ENCODE results near the gene PXDN.
A peak's percentile ranks its signal among the peaks of the same experiment; 100 is the strongest.

Gene PXDN

DNA sequence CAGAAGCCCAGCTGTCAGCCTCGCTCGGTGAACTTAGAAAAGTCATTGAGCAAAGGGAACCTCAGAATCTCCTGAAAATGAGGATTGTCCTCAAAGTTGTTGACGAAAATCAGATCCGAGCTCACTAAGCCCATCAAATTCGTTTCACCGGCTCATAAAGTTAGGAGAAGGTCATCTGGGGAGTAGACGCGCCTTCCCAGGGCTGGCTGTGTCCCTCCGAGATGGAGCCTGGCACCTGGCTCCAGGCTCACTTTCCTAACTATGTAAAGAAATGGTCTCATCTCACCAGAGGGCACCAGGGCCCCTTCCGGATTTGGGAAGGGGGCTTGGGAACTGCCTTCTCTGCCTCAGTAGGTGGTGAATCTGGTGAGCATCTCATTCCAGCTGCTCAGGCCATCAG lies 145.5 kb downstream of the PXDN start:
- TF ChIP-seq, protein P1, sequence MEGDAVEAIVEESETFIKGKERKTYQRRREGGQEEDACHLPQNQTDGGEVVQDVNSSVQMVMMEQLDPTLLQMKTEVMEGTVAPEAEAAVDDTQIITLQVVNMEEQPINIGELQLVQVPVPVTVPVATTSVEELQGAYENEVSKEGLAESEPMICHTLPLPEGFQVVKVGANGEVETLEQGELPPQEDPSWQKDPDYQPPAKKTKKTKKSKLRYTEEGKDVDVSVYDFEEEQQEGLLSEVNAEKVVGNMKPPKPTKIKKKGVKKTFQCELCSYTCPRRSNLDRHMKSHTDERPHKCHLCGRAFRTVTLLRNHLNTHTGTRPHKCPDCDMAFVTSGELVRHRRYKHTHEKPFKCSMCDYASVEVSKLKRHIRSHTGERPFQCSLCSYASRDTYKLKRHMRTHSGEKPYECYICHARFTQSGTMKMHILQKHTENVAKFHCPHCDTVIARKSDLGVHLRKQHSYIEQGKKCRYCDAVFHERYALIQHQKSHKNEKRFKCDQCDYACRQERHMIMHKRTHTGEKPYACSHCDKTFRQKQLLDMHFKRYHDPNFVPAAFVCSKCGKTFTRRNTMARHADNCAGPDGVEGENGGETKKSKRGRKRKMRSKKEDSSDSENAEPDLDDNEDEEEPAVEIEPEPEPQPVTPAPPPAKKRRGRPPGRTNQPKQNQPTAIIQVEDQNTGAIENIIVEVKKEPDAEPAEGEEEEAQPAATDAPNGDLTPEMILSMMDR (conservative IDR thresholded peaks at IDR 0.05; ENCODE audit: low read length), result no peak
- no peak for DNase-seq (ENCODE audit: low read depth)
- H3K4me3 ChIP-seq (ENCODE audit: low read length), result no peak overlapping the region

DNA sequence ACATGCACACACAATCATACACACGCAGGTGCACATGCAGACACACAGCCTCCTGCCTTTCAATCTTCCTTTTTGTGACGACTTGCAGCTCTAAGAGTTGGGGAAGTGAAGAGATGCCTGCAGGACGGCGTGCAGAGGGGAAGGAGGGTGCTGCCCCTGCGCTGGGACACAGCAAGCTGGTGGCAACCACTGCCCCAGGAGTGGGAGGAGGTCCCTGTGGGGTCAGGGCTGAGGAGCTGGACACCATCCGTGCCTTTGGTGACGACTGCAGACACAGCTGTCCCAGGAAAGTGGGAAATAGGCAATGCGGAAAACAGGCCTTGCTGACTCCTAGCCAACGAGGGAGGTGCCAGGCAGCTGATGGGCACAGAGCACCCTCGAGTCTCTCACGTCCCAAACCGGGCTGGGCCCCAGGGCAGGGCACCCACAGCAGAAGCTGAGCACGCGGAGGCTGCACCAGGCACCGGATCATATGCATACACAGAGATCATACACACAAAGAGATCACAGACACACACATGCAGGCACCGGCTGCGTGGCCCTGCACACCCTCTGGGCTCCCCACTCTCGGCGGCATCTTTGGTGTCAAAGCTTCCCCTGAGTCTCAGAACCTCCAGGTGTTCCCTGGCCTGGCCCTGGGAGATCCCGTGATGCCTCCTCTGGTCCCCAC lies 146.1 kb downstream of the PXDN start:
- H3K4me3 ChIP-seq (ENCODE audit: low read length), result no peak overlapping the region
- no peak for DNase-seq (ENCODE audit: low read depth)
- TF ChIP-seq, protein P1 (conservative IDR thresholded peaks at IDR 0.05; ENCODE audit: low read length), result no peak

DNA sequence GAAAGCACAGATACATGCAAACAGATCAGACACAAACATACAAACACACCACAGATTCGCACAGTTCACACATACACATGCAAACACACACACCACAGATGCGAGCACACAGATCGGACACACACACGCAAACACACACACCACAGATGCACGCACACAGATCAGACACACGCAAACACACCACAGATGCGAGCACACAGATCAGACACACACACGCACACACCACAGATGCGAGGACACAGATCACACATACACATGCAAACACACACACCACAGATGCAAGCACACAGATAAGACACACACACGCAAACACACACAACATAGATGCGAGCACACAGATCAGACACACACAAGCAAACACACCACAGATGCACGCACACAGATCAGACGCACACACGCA lies 149.0 kb downstream of the PXDN start:
- DNase-seq (ENCODE audit: low read depth), result no peak
- H3K4me3 ChIP-seq (ENCODE audit: low read length), result no peak overlapping the region
- TF ChIP-seq, protein P1 (conservative IDR thresholded peaks at IDR 0.05; ENCODE audit: low read length), result no peak

DNA sequence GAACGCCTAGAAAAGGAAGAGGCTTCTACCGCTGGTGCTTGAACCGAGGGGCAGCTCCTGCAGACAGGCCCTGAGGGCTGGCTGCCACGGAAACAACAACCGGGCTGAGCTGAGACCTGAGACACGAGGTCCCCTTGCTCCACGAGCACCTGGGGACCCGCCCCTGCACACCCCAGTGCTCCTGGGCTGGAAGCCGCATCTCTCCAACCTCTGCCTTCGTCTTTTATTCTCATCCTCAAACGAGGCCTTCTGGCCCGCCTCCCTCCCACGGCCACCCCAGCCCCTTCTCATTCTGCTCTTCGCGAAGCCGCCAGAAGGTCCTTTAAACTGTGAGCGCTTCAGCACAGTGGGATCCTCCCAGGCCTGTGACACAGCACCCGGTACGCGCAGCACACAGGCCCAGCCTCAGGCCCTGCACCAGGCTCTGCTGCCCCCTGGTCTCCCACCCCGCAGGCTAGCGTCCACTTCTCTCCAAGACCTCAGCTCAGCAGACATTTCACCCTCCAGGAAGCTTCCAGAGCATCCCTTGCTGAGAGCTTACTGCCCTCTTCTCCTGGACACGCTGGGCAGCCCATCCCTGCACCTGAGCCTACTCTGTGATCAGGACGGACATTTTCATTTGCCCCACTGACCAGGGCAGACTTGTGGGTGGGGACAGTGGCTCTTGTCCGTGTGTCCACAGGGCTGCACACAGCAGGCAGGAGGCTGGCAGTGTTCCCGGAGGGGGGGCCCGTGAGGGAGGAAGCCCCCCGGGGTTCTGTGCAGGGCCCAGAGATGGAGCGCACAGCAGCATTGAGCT lies 149.7 kb downstream of the PXDN start:
- no peak overlapping the region for H3K4me3 ChIP-seq (ENCODE audit: low read length)
- TF ChIP-seq, protein P1 (conservative IDR thresholded peaks at IDR 0.05; ENCODE audit: low read length), result no peak
- DNase-seq (ENCODE audit: low read depth), result no peak

DNA sequence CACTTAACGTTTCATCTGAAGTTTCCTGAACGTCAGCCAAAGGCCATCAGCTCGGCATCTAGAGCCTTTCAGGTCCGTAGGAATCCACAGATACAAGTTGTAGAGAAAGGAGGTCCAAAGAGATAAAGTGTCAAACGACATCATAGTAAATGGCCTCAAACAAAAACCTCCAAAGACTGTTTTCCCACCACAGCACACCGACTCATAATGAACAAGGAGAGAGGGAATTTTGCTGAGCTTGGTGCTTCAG lies 150.3 kb downstream of the PXDN start:
- TF ChIP-seq, protein P1 (conservative IDR thresholded peaks at IDR 0.05; ENCODE audit: low read length), result no peak
- H3K4me3 ChIP-seq (ENCODE audit: low read length), result no peak overlapping the region
- DNase-seq (ENCODE audit: low read depth), result no peak

DNA sequence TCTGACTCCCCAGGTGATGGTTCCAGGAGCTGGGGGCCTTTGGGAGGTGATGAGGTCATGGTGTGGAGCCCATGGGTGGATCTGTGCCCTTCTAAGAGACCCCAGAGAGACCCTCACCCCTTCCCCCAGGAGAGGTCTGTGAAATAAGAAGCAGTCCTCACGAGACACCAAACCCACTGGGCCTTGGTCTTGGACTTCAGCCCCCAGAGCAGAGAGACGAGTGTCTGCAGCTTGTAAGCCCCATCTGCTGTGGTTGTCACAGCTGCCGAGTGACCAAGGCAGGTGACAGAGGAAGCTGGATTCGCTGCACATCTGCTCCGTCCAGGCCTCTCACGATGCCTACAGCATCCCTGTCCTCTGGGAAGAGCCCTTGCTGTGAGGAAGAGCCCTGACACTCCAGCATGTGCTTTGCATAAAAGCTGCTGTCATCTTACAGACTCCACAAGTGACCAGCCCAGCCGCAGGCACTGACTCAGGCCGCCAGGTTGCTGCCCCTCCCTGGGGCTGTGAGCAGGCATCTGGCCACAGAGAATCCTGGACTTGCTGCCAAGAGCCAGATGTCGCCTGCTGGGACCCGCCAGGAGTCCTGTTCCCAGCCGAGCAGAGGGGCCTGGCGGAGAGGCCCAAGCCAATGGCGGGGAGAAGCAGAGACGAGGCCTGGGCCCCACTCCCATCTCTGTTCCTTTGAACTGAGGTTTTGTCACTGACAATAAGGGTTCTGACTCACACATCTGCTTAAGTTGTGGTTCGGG lies 150.8 kb downstream of the PXDN start:
- DNase-seq (ENCODE audit: low read depth), result peak; percentile 83
- no peak overlapping the region for H3K4me3 ChIP-seq (ENCODE audit: low read length)
- TF ChIP-seq, protein P1 (conservative IDR thresholded peaks at IDR 0.05; ENCODE audit: low read length), result no peak
